Activated B cell treated with CpG ODN at 0.5 μM for 24 hours (primary cell): ENCODE measurements around the gene CDC42BPB. TPM values are rescaled to one million over a fixed set of nuclear protein-coding genes. Genes with fewer than 3 reads are reported as not detected.

Experiments
- ATAC-seq: fragments of 200-7000 bp; cut with Tn5 transposase; one replicate; pipeline ENCODE4 v1.10.0; 2021; ENCODE audit warnings: low read depth, mild to moderate bottlenecking, moderate library complexity
- CTCF ChIA-PET: fragments of 350-600 bp; sonication (Branson Sonifier 250); formaldehyde crosslinking; loops from one replicate; lab custom pipeline; 2021; ENCODE audit warnings: antibody characterized with exemption; lab: Charles Lee
- POLR2A ChIA-PET: fragments of 350-600 bp; sonication (Branson Sonifier 250); formaldehyde crosslinking; loops from one replicate; lab custom pipeline; 2021; ENCODE audit warnings: antibody characterized with exemption; lab: Charles Lee
- DNase-seq: peaks from one replicate; pipeline ENCODE4 v3.0.0; 2022
- H3K27ac Mint-ChIP-seq: one replicate; pipeline ENCODE4 v1.8.0; 2020; ENCODE audit warnings: mixed read lengths
- H3K27me3 Mint-ChIP-seq: one replicate; pipeline ENCODE4 v1.8.0; 2021; ENCODE audit warnings: mixed read lengths
- H3K36me3 Mint-ChIP-seq: one replicate; pipeline ENCODE4 v1.8.0; 2021; ENCODE audit warnings: low read depth, mixed read lengths
- H3K4me1 Mint-ChIP-seq: one replicate; pipeline ENCODE4 v1.8.0; 2021; ENCODE audit warnings: mixed read lengths
- H3K4me3 Mint-ChIP-seq: one replicate; pipeline ENCODE4 v1.8.0; 2020; ENCODE audit warnings: mild to moderate bottlenecking, mixed read lengths
- H3K9me3 Mint-ChIP-seq: one replicate; pipeline ENCODE4 v1.8.0; 2020; ENCODE audit warnings: mixed read lengths
- CTCF ChIP-seq: fragments of 200-600 bp; IDR thresholded peaks from one replicate; pipeline ENCODE4 v1.8.0; 2022; ENCODE audit warnings: antibody characterized with exemption, mild to moderate bottlenecking
- intact Hi-C: fragments of 100-400 bp; cut with micrococcal nuclease; formaldehyde crosslinking; loops from one replicate; pipeline ENCODE4 v1.15.1; 2024
- total RNA-seq: library from RNA; stranded (reverse); gene quantifications from 2 replicates; pipeline ENCODE4 v1.2.3, GENCODE V29; 2022

CDC42BPB gene
- total RNA-seq, 1 donor from 2014 or later = 38.5 TPM

GRCh38 chr14:103006991-103007520 is 50.3 kb downstream of the CDC42BPB start:
- Mint-ChIP-seq H3K27me3 (no peaks in the 10 kb centered on the region), H3K4me1 (peaks cover 8% of the 10 kb centered on the region), H3K27ac (no peak overlapping the region), H3K9me3 (no peaks in the 10 kb centered on the region), H3K36me3 (peaks cover 60% of the 10 kb centered on the region), H3K4me3 (no peak overlapping the region)
- ChIA-PET POLR2A (no interaction called here), CTCF (no interaction called here)
- no peak for DNase-seq
- no peak for ATAC-seq
- intact Hi-C loops = no loop called here
- no peak for TF ChIP-seq CTCF

GRCh38 chr14:103006106-103006505 is 51.2 kb downstream of the CDC42BPB start:
- no peak for TF ChIP-seq CTCF
- ATAC-seq (no peak), DNase-seq (no peak)
- Mint-ChIP-seq H3K27ac (no peak overlapping the region), H3K4me3 (no peak overlapping the region), H3K4me1 (peaks cover 13% of the 10 kb centered on the region), H3K9me3 (no peaks in the 10 kb centered on the region), H3K27me3 (no peaks in the 10 kb centered on the region), H3K36me3 (peaks cover 56% of the 10 kb centered on the region)
- intact Hi-C loops = no loop called here
- ChIA-PET POLR2A (interaction anchor here (0.6 kb wide), 1 partner anchor 363 kb away, joined by 8 read pairs; no protein-coding TSS in a partner anchor), CTCF (no interaction called here)

- Mint-ChIP-seq H3K27ac (no peak overlapping the region), H3K4me1 (peaks cover 13% of the 10 kb centered on the region), H3K36me3 (peaks cover 56% of the 10 kb centered on the region), H3K9me3 (no peaks in the 10 kb centered on the region), H3K27me3 (no peaks in the 10 kb centered on the region), H3K4me3 (no peak overlapping the region)
- ATAC-seq (no peak), DNase-seq (no peak)
- POLR2A ChIA-PET = no interaction called here
- intact Hi-C loops = no loop called here
- CTCF ChIA-PET = no interaction called here
- no peak for TF ChIP-seq CTCF
Observed at GRCh38 chr14:103003850-103004249, 53.5 kb downstream of the CDC42BPB start.

- ChIA-PET POLR2A (no interaction called here), CTCF (no interaction called here)
- ATAC-seq (no peak), DNase-seq (no peak)
- TF ChIP-seq CTCF = no peak
- Mint-ChIP-seq H3K9me3 (no peaks in the 10 kb centered on the region), H3K36me3 (peaks cover 54% of the 10 kb centered on the region), H3K4me1 (peaks cover 13% of the 10 kb centered on the region), H3K27me3 (no peaks in the 10 kb centered on the region), H3K27ac (no peak overlapping the region), H3K4me3 (no peak overlapping the region)
- intact Hi-C loops = no loop called here
Observed at GRCh38 chr14:103003351-103003615, 54.1 kb downstream of the CDC42BPB start.

- Mint-ChIP-seq H3K36me3 (peaks cover 54% of the 10 kb centered on the region), H3K27ac (peak overlapping the region; percentile 51), H3K27me3 (no peaks in the 10 kb centered on the region), H3K4me3 (no peak overlapping the region), H3K9me3 (no peaks in the 10 kb centered on the region), H3K4me1 (peaks cover 13% of the 10 kb centered on the region)
- POLR2A ChIA-PET = interaction anchor here (0.6 kb wide), 1 partner anchor 685 kb away, joined by 3 read pairs; no protein-coding TSS in a partner anchor
- intact Hi-C loops = loop anchor here (1.0 kb wide), 1 partner anchor 308 kb away; no protein-coding TSS in a partner anchor
- no peak for TF ChIP-seq CTCF
- no peak for ATAC-seq
- no peak for DNase-seq
- CTCF ChIA-PET = interaction anchor here (1.1 kb wide), 1 partner anchor 309 kb away, joined by 7 read pairs; no protein-coding TSS in a partner anchor
Observed at GRCh38 chr14:103002578-103003350, 54.6 kb downstream of the CDC42BPB start.
